Astrocyte (in vitro differentiated cells and primary cell): ENCODE data around the gene KRT74. TPM values are rescaled to one million over a fixed set of nuclear protein-coding genes. Genes with fewer than 3 reads are reported as not detected.
A peak's percentile ranks its signal among the peaks of the same experiment; 100 is the strongest.

Experiments
- DNase-seq: peaks from one replicate; pipeline ENCODE4 v3.0.0-alpha.2; 2010; ENCODE audit warnings: low read depth
- FAIRE-seq: peaks from 2 replicates; lab custom pipeline; 2011; peaks lifted over from hg19 to GRCh38; lab: Jason Lieb, UNC
- H2AFZ ChIP-seq: 2 replicates; pipeline ENCODE4 v1.6.0; 2012; ENCODE audit warnings: low read depth, low read length, inconsistent platforms
- H3K27ac ChIP-seq: 2 replicates; pipeline ENCODE4 v1.5.1; 2011; ENCODE audit warnings: low read depth, low read length, inconsistent platforms
- H3K27me3 ChIP-seq: 2 replicates; pipeline ENCODE4 v1.6.0; 2011; ENCODE audit warnings: low read length, inconsistent platforms; ENCODE audit not compliant: insufficient read depth
- H3K36me3 ChIP-seq: 2 replicates; pipeline ENCODE4 v1.5.1; 2011; ENCODE audit warnings: low read length, inconsistent platforms; ENCODE audit not compliant: insufficient read depth
- H3K4me1 ChIP-seq: 2 replicates; pipeline ENCODE4 v1.5.1; 2011; ENCODE audit warnings: low read length, inconsistent platforms; ENCODE audit not compliant: insufficient read depth
- H3K4me2 ChIP-seq: 2 replicates; pipeline ENCODE4 v1.6.0; 2012; ENCODE audit warnings: low read length, inconsistent platforms
- H3K4me3 ChIP-seq: 2 replicates; pipeline ENCODE4 v1.5.1; 2011; ENCODE audit warnings: low read depth, mild to moderate bottlenecking, low read length, inconsistent platforms; ENCODE audit not compliant: insufficient read depth
- H3K79me2 ChIP-seq: 2 replicates; pipeline ENCODE4 v1.6.0; 2012; ENCODE audit warnings: mild to moderate bottlenecking, low read length, inconsistent platforms; ENCODE audit not compliant: insufficient read depth
- H3K9ac ChIP-seq: 2 replicates; pipeline ENCODE4 v1.6.0; 2012; ENCODE audit warnings: mild to moderate bottlenecking, low read length, inconsistent platforms
- H3K9me3 ChIP-seq: 2 replicates; pipeline ENCODE4 v1.5.1; 2012; ENCODE audit warnings: low read depth, mild to moderate bottlenecking, low read length, inconsistent platforms; ENCODE audit not compliant: insufficient read depth
- H4K20me1 ChIP-seq: 2 replicates; pipeline ENCODE4 v1.6.0; 2012; ENCODE audit warnings: low read length, inconsistent platforms; ENCODE audit not compliant: insufficient read depth
- H3K27ac Mint-ChIP-seq: one replicate; pipeline ENCODE4 v1.8.0; 2021; ENCODE audit warnings: mild to moderate bottlenecking, mixed read lengths; ENCODE audit not compliant: unreplicated experiment
- H3K27me3 Mint-ChIP-seq: one replicate; pipeline ENCODE4 v1.8.0; 2021; ENCODE audit warnings: low read depth, mixed read lengths; ENCODE audit not compliant: unreplicated experiment
- H3K36me3 Mint-ChIP-seq: one replicate; pipeline ENCODE4 v1.8.0; 2021; ENCODE audit warnings: low read depth, mixed read lengths; ENCODE audit not compliant: unreplicated experiment
- H3K4me1 Mint-ChIP-seq: one replicate; pipeline ENCODE4 v1.8.0; 2021; ENCODE audit warnings: low read depth, mixed read lengths; ENCODE audit not compliant: unreplicated experiment
- H3K4me3 Mint-ChIP-seq: one replicate; pipeline ENCODE4 v1.8.0; 2021; ENCODE audit warnings: mild to moderate bottlenecking, moderate library complexity, mixed read lengths; ENCODE audit not compliant: unreplicated experiment
- H3K9me3 Mint-ChIP-seq: one replicate; pipeline ENCODE4 v1.8.0; 2021; ENCODE audit warnings: mild to moderate bottlenecking, mixed read lengths; ENCODE audit not compliant: unreplicated experiment
- CTCF ChIP-seq: IDR thresholded peaks from 2 replicates; pipeline ENCODE4 v1.5.1; 2011; ENCODE audit warnings: low read depth, mild to moderate bottlenecking, inconsistent platforms, low read length, moderate library complexity; ENCODE audit not compliant: insufficient read depth
- EZH2 ChIP-seq: IDR thresholded peaks from 2 replicates; pipeline ENCODE4 v1.6.1; 2012; ENCODE audit warnings: mild to moderate bottlenecking, low read length, inconsistent platforms; ENCODE audit not compliant: insufficient read depth
- total RNA-seq: library from RNA; stranded (reverse); gene quantifications from 2 replicates; pipeline ENCODE4 v1.2.1, GENCODE V29; 2021

The KRT74 gene
- total RNA-seq, 1 donor from 2014 or later: not detected

- Histone ChIP-seq H3K79me2 (no peaks in the 10 kb centered on the region), H3K27me3 (peaks cover 17% of the 10 kb centered on the region), H3K36me3 (no peaks in the 10 kb centered on the region), H2AFZ (no peak overlapping the region), H3K4me2 (no peak overlapping the region), H4K20me1 (no peaks in the 10 kb centered on the region), H3K9ac (no peak overlapping the region), H3K4me3 (no peak overlapping the region), H3K9me3 (no peaks in the 10 kb centered on the region), H3K4me1 (no peaks in the 10 kb centered on the region), H3K27ac (no peak overlapping the region)
- Mint-ChIP-seq H3K4me3 (no peak overlapping the region), H3K4me1 (peaks cover 3% of the 10 kb centered on the region), H3K27me3 (peaks cover 60% of the 10 kb centered on the region), H3K36me3 (peaks cover 4% of the 10 kb centered on the region), H3K27ac (no peak overlapping the region), H3K9me3 (peaks cover 1% of the 10 kb centered on the region)
- FAIRE-seq (no peak), DNase-seq (no peak)
- no peak for TF ChIP-seq EZH2
- TF ChIP-seq CTCF: no peak
Observed at GRCh38 chr12:52524241-52524897, 49.3 kb downstream of the KRT74 start.

- Histone ChIP-seq H3K4me1 (no peaks in the 10 kb centered on the region), H3K9me3 (no peaks in the 10 kb centered on the region), H3K36me3 (no peaks in the 10 kb centered on the region), H3K4me2 (no peak overlapping the region), H2AFZ (no peak overlapping the region), H3K27ac (no peak overlapping the region), H3K27me3 (peaks cover 17% of the 10 kb centered on the region), H3K9ac (no peak overlapping the region), H3K4me3 (no peak overlapping the region), H3K79me2 (no peaks in the 10 kb centered on the region), H4K20me1 (no peaks in the 10 kb centered on the region)
- peaks cover 61% of the 10 kb centered on the region for H3K27me3 Mint-ChIP-seq
- no peak overlapping the region for H3K27ac Mint-ChIP-seq
- DNase-seq (no peak), FAIRE-seq (no peak)
- H3K9me3 Mint-ChIP-seq: peaks cover 1% of the 10 kb centered on the region
- H3K4me1 Mint-ChIP-seq: peaks cover 3% of the 10 kb centered on the region
- TF ChIP-seq CTCF: no peak
- no peak for TF ChIP-seq EZH2
- H3K4me3 Mint-ChIP-seq: no peak overlapping the region
- H3K36me3 Mint-ChIP-seq: peaks cover 4% of the 10 kb centered on the region
Observed at GRCh38 chr12:52523824-52524223, 49.8 kb downstream of the KRT74 start.

DNA sequence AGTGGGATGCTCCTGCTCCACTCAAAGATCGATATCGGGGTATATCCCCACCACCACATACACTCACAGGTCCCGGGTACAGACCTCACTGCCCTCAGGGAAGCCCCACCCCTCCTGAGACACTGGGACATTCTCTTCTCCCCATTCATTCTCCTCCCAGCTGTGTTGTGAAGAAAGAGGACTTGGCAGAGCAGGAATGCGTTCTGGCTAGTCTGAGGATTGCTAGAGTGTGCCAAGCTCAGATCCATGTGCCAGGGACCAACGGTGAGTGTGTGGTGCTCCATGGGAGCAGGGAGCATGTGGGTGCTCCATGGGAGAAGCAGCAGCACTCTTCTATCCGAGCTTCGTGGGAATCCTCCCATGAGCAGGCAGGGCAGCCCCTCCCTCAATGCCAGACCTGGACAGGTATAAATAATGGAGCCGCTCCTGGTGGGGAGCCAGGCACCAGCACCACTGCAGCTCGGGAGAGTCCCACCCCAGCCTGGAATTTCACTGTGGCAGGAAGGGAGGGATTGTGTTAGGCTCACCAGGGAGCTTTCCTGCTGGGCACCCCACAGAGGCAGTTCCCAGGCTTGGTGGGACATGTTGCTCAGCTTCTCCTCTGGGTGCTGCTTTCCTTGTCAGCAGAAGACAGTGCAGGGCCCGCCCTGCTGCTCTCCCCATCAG lies 51.2 kb downstream of the KRT74 start:
- H3K4me1 ChIP-seq: no peaks in the 10 kb centered on the region
- DNase-seq (peak; percentile 30), FAIRE-seq (no peak)
- Mint-ChIP-seq H3K27me3 (peaks cover 63% of the 10 kb centered on the region), H3K4me3 (no peak overlapping the region), H3K36me3 (peaks cover 7% of the 10 kb centered on the region), H3K9me3 (no peaks in the 10 kb centered on the region), H3K27ac (no peak overlapping the region), H3K4me1 (peaks cover 3% of the 10 kb centered on the region)
- H3K9me3 ChIP-seq: no peaks in the 10 kb centered on the region
- peaks cover 20% of the 10 kb centered on the region for H3K27me3 ChIP-seq
- no peak overlapping the region for H3K9ac ChIP-seq
- no peak overlapping the region for H3K4me3 ChIP-seq
- no peak overlapping the region for H2AFZ ChIP-seq
- no peak overlapping the region for H3K4me2 ChIP-seq
- no peak overlapping the region for H3K27ac ChIP-seq
- no peaks in the 10 kb centered on the region for H4K20me1 ChIP-seq
- TF ChIP-seq CTCF (no peak), EZH2 (no peak)
- H3K79me2 ChIP-seq: no peaks in the 10 kb centered on the region
- no peaks in the 10 kb centered on the region for H3K36me3 ChIP-seq
